Activated T-helper 2 cell treated with anti-CD3 and anti-CD28 coated beads, Interferon-gamma antibody, Interleukin-2, Interleukin-4, amounts not matched to agents 10 μg/mL and 5 μg/mL and 100 μg/mL, durations not matched to agents 14 hours and 24 hours and 36 hours (primary cell): Measurements from ENCODE around the gene SLC16A10. TPM values are rescaled to one million over a fixed set of nuclear protein-coding genes. Genes with fewer than 3 reads are reported as not detected.

Experiments
- DNase-seq: peaks from one replicate; pipeline ENCODE4 v3.0.0; 2021; ENCODE audit warnings: low spot score
- H3K27ac Mint-ChIP-seq: one replicate; pipeline ENCODE4 v1.8.0; 2021; ENCODE audit warnings: mixed read lengths
- H3K27me3 Mint-ChIP-seq: one replicate; pipeline ENCODE4 v1.8.0; 2021; ENCODE audit warnings: low read depth, mixed read lengths
- H3K36me3 Mint-ChIP-seq: one replicate; pipeline ENCODE4 v1.8.0; 2021; ENCODE audit warnings: low read depth, mixed read lengths
- H3K4me1 Mint-ChIP-seq: one replicate; pipeline ENCODE4 v1.8.0; 2021; ENCODE audit warnings: low read depth, mixed read lengths
- H3K4me3 Mint-ChIP-seq: one replicate; pipeline ENCODE4 v1.8.0; 2021; ENCODE audit warnings: low read depth, mild to moderate bottlenecking, moderate library complexity, mixed read lengths
- H3K9me3 Mint-ChIP-seq: one replicate; pipeline ENCODE4 v1.8.0; 2021; ENCODE audit warnings: mixed read lengths
- intact Hi-C: fragments of 100-400 bp; cut with micrococcal nuclease; formaldehyde crosslinking; loops from one replicate; pipeline ENCODE4 v1.15.1; 2023
- total RNA-seq: library from RNA; stranded (reverse); gene quantifications from 2 replicates; pipeline ENCODE4 v1.2.3, GENCODE V29; 2022

SLC16A10 gene
- total RNA-seq, 1 donor from 2014 or later: 2.9 TPM

- H3K4me1 Mint-ChIP-seq: peaks cover 9% of the 10 kb centered on the region
- no peak overlapping the region for H3K27ac Mint-ChIP-seq
- intact Hi-C loops: no loop called here
- no peaks in the 10 kb centered on the region for H3K27me3 Mint-ChIP-seq
- DNase-seq: no peak
- no peak overlapping the region for H3K4me3 Mint-ChIP-seq
- H3K36me3 Mint-ChIP-seq: peaks cover 84% of the 10 kb centered on the region
- H3K9me3 Mint-ChIP-seq: peaks cover 15% of the 10 kb centered on the region
Observed at GRCh38 chr6:111269401-111269970, 182.2 kb downstream of the SLC16A10 start.

- intact Hi-C loops: no loop called here
- Mint-ChIP-seq H3K36me3 (peaks cover 85% of the 10 kb centered on the region), H3K9me3 (peaks cover 22% of the 10 kb centered on the region), H3K4me3 (no peak overlapping the region), H3K4me1 (peaks cover 9% of the 10 kb centered on the region), H3K27ac (no peak overlapping the region), H3K27me3 (no peaks in the 10 kb centered on the region)
- no peak for DNase-seq
Observed at GRCh38 chr6:111270121-111270520, 182.8 kb downstream of the SLC16A10 start.

GRCh38 chr6:111274593-111275217 is 187.4 kb downstream of the SLC16A10 start:
- intact Hi-C loops: no loop called here
- no peak overlapping the region for H3K27ac Mint-ChIP-seq
- no peak for DNase-seq
- peaks cover 33% of the 10 kb centered on the region for H3K9me3 Mint-ChIP-seq
- no peaks in the 10 kb centered on the region for H3K27me3 Mint-ChIP-seq
- peaks cover 86% of the 10 kb centered on the region for H3K36me3 Mint-ChIP-seq
- no peak overlapping the region for H3K4me3 Mint-ChIP-seq
- peaks cover 4% of the 10 kb centered on the region for H3K4me1 Mint-ChIP-seq

GRCh38 chr6:111276335-111276734 is 189.0 kb downstream of the SLC16A10 start:
- Mint-ChIP-seq H3K4me3 (no peak overlapping the region), H3K27ac (no peak overlapping the region), H3K36me3 (peaks cover 85% of the 10 kb centered on the region), H3K4me1 (peaks cover 4% of the 10 kb centered on the region), H3K9me3 (peaks cover 33% of the 10 kb centered on the region), H3K27me3 (no peaks in the 10 kb centered on the region)
- intact Hi-C loops: no loop called here
- DNase-seq: no peak

- H3K27ac Mint-ChIP-seq: no peak overlapping the region
- H3K4me3 Mint-ChIP-seq: no peak overlapping the region
- peaks cover 4% of the 10 kb centered on the region for H3K4me1 Mint-ChIP-seq
- no peak for DNase-seq
- H3K36me3 Mint-ChIP-seq: peaks cover 86% of the 10 kb centered on the region
- peaks cover 33% of the 10 kb centered on the region for H3K9me3 Mint-ChIP-seq
- intact Hi-C loops: no loop called here
- no peaks in the 10 kb centered on the region for H3K27me3 Mint-ChIP-seq
Observed at GRCh38 chr6:111276736-111277135, 189.4 kb downstream of the SLC16A10 start.

- no peak for DNase-seq
- H3K27me3 Mint-ChIP-seq: no peaks in the 10 kb centered on the region
- intact Hi-C loops: no loop called here
- H3K27ac Mint-ChIP-seq: no peak overlapping the region
- peaks cover 4% of the 10 kb centered on the region for H3K4me1 Mint-ChIP-seq
- H3K36me3 Mint-ChIP-seq: peaks cover 91% of the 10 kb centered on the region
- H3K4me3 Mint-ChIP-seq: no peak overlapping the region
- H3K9me3 Mint-ChIP-seq: peaks cover 33% of the 10 kb centered on the region
Observed at GRCh38 chr6:111277819-111278218, 190.5 kb downstream of the SLC16A10 start.

GRCh38 chr6:111278731-111279130 is 191.4 kb downstream of the SLC16A10 start:
- H3K27ac Mint-ChIP-seq: no peak overlapping the region
- peaks cover 24% of the 10 kb centered on the region for H3K9me3 Mint-ChIP-seq
- no peak for DNase-seq
- peaks cover 89% of the 10 kb centered on the region for H3K36me3 Mint-ChIP-seq
- no peaks in the 10 kb centered on the region for H3K27me3 Mint-ChIP-seq
- intact Hi-C loops: no loop called here
- H3K4me3 Mint-ChIP-seq: no peak overlapping the region
- H3K4me1 Mint-ChIP-seq: peaks cover 4% of the 10 kb centered on the region

- no peak overlapping the region for H3K4me3 Mint-ChIP-seq
Observed at GRCh38 chr6:111280445-111280955, 193.2 kb downstream of the SLC16A10 start.

More at GRCh38 chr6:111280445-111280955, 193.2 kb downstream of the SLC16A10 start:
- Mint-ChIP-seq H3K9me3 (peaks cover 9% of the 10 kb centered on the region), H3K27ac (no peak overlapping the region), H3K4me1 (peaks cover 2% of the 10 kb centered on the region), H3K27me3 (no peaks in the 10 kb centered on the region), H3K36me3 (peaks cover 74% of the 10 kb centered on the region)
- DNase-seq: no peak
- intact Hi-C loops: no loop called here

Other genes with a start within 250 kb of the SLC16A10 start
- 111 TPM in 2 replicates for gene AMD1, start 212.7 kb upstream of the SLC16A10 start, total RNA-seq
- gene GTF3C6, start 128.8 kb upstream of the SLC16A10 start, total RNA-seq: 141 and 146 TPM in 2 replicates
- gene RPF2, start 105.5 kb upstream of the SLC16A10 start, total RNA-seq: 51.2 and 52.0 TPM in 2 replicates